H1 (cell line): ENCODE results near the gene PSD. TPM values are rescaled to one million over a fixed set of nuclear protein-coding genes. Genes with fewer than 3 reads are reported as not detected.

ENCODE experiments used
- CTCF ChIA-PET: fragments of 300-600 bp; sonication (Branson Sonifier 250); formaldehyde crosslinking; loops from one replicate; lab custom pipeline; 2021; ENCODE audit not compliant: partially characterized antibody; lab: Charles Lee
- POLR2A ChIA-PET: fragments of 300-600 bp; sonication (Branson Sonifier 250); formaldehyde crosslinking; loops from one replicate; lab custom pipeline; 2021; ENCODE audit warnings: inconsistent platforms; ENCODE audit not compliant: partially characterized antibody; lab: Charles Lee
- DNase-seq, 2 experiments: peaks; one replicate each; pipeline versions ENCODE4 v3.0.0 to v3.0.0-alpha.2; 2010 to 2022; ENCODE audit warnings: low spot score in 2 of 2, low read depth in 1 of 2, mixed read lengths in 1 of 2
- FAIRE-seq: peaks from 2 replicates; lab custom pipeline; 2011; peaks lifted over from hg19 to GRCh38; lab: Jason Lieb, UNC
- H2AFZ ChIP-seq: 2 replicates; pipeline ENCODE4 v1.8.1; 2012; ENCODE audit warnings: low read length, inconsistent platforms
- H2AK5ac ChIP-seq: 2 replicates; pipeline ENCODE4 v1.6.1; 2013; ENCODE audit warnings: low read depth, low read length
- H2BK120ac ChIP-seq: replicated peaks from 2 replicates; pipeline ENCODE3; 2013; ENCODE audit warnings: low read depth, low read length, inconsistent platforms
- H2BK12ac ChIP-seq: 2 replicates; pipeline ENCODE4 v1.6.1; 2013; ENCODE audit warnings: low read depth, low read length
- H2BK15ac ChIP-seq: 2 replicates; pipeline ENCODE4 v1.6.1; 2013; ENCODE audit warnings: low read length
- H2BK20ac ChIP-seq: 2 replicates; pipeline ENCODE4 v1.6.1; 2013; ENCODE audit warnings: low read length
- H2BK5ac ChIP-seq: 2 replicates; pipeline ENCODE4 v1.6.1; 2013; ENCODE audit warnings: low read depth, low read length
- H3K14ac ChIP-seq: 2 replicates; pipeline ENCODE4 v1.6.1; 2013; ENCODE audit warnings: inconsistent platforms; ENCODE audit not compliant: insufficient read length
- H3K18ac ChIP-seq: 2 replicates; pipeline ENCODE4 v1.6.1; 2013; ENCODE audit warnings: low read length; ENCODE audit errors: extremely low read depth
- H3K23ac ChIP-seq: 2 replicates; pipeline ENCODE4 v1.6.1; 2013; ENCODE audit warnings: inconsistent platforms; ENCODE audit not compliant: insufficient read length
- H3K23me2 ChIP-seq: 2 replicates; pipeline ENCODE4 v1.6.1; 2013; ENCODE audit warnings: low read depth, low read length
- H3K27ac ChIP-seq: 2 replicates; pipeline ENCODE4 v1.6.1; 2011; ENCODE audit warnings: low read depth, low read length, inconsistent platforms
- H3K27me3 ChIP-seq, 4 experiments: replicated peaks in 1 of 4; 1 replicate in 1 of 4; 2 replicates in 3 of 4; pipeline versions ENCODE4 v1.6.1 to v1.8.1; 2011 to 2013; ENCODE audit warnings: low read length in 3 of 4, mild to moderate bottlenecking in 3 of 4, inconsistent platforms in 2 of 4, mixed read lengths in 2 of 4, moderate library complexity in 1 of 4; ENCODE audit not compliant: control insufficient read depth in 3 of 4, insufficient read depth in 3 of 4; ENCODE audit errors: extremely low read depth in 1 of 4
- H3K36me3 ChIP-seq, 4 experiments: 2 replicates each; pipeline versions ENCODE4 v1.6.1 to v1.8.1; 2011 to 2013; ENCODE audit warnings: mild to moderate bottlenecking in 4 of 4, low read length in 3 of 4, moderate library complexity in 2 of 4, control low read depth in 1 of 4, inconsistent platforms in 1 of 4; ENCODE audit not compliant: insufficient read depth in 4 of 4, control insufficient read depth in 2 of 4
- H3K4ac ChIP-seq: replicated peaks from 2 replicates; pipeline ENCODE3; 2013; ENCODE audit warnings: low read length, low read depth, mixed read lengths, inconsistent platforms; ENCODE audit not compliant: insufficient read length
- H3K4me1 ChIP-seq, 4 experiments: replicated peaks in 1 of 4; 1 replicate in 1 of 4; 2 replicates in 3 of 4; pipeline versions ENCODE4 v1.6.1 to v1.8.1; 2011 to 2013; ENCODE audit warnings: low read length in 3 of 4, inconsistent platforms in 2 of 4, mixed read lengths in 1 of 4; ENCODE audit not compliant: insufficient read depth in 4 of 4, control insufficient read depth in 3 of 4
- H3K4me2 ChIP-seq, 2 experiments: 2 replicates each; pipeline versions ENCODE4 v1.6.1 to v1.8.1; 2011 to 2013; ENCODE audit warnings: low read depth in 2 of 2, low read length in 2 of 2, control low read depth in 1 of 2, inconsistent platforms in 1 of 2, mild to moderate bottlenecking in 1 of 2; ENCODE audit not compliant: insufficient read depth in 1 of 2
- H3K4me3 ChIP-seq, 4 experiments: fragments of 200-600, 300-600 bp in 1 of 4; sonication (generic), shearing (Covaris generic), sonication (Bioruptor Twin) in 1 of 4; 2 replicates each; pipeline versions ENCODE4 v1.5.1 to v1.8.1; 2011 to 2016; ENCODE audit warnings: low read length in 4 of 4, low read depth in 3 of 4, control low read depth in 2 of 4, inconsistent platforms in 2 of 4, mild to moderate bottlenecking in 2 of 4, mixed read lengths in 1 of 4, moderate library complexity in 1 of 4; ENCODE audit not compliant: insufficient read depth in 2 of 4; ENCODE audit errors: extremely low read depth in 1 of 4
- H3K56ac ChIP-seq: replicated peaks from 2 replicates; pipeline ENCODE3; 2013; ENCODE audit warnings: low read depth, mild to moderate bottlenecking, mixed read lengths, low read length, inconsistent platforms; ENCODE audit not compliant: insufficient read length
- H3K79me1 ChIP-seq: 2 replicates; pipeline ENCODE4 v1.6.1; 2013; ENCODE audit warnings: low read depth, low read length, control low read depth
- H3K79me2 ChIP-seq, 2 experiments: 2 replicates each; pipeline versions ENCODE4 v1.6.1 to v1.8.1; 2012 to 2013; ENCODE audit warnings: low read length in 2 of 2, mild to moderate bottlenecking in 2 of 2, inconsistent platforms in 1 of 2; ENCODE audit not compliant: insufficient read depth in 2 of 2, control insufficient read depth in 1 of 2
- H3K9ac ChIP-seq, 4 experiments: replicated peaks in 1 of 4; 1 replicate in 1 of 4; 2 replicates in 3 of 4; pipeline versions ENCODE4 v1.6.1 to v1.8.1; 2011 to 2013; ENCODE audit warnings: low read depth in 3 of 4, low read length in 3 of 4, control low read depth in 2 of 4, mild to moderate bottlenecking in 2 of 4, moderate library complexity in 2 of 4, inconsistent platforms in 1 of 4; ENCODE audit errors: extremely low read depth in 1 of 4
- H3K9me3 ChIP-seq, 2 experiments: 2 replicates each; pipeline versions ENCODE4 v1.6.1 to v1.8.1; 2012 to 2013; ENCODE audit warnings: mild to moderate bottlenecking in 2 of 2, moderate library complexity in 2 of 2, control low read depth in 1 of 2, inconsistent platforms in 1 of 2, low read depth in 1 of 2, low read length in 1 of 2, mixed read lengths in 1 of 2; ENCODE audit not compliant: insufficient read depth in 2 of 2
- H4K20me1 ChIP-seq, 2 experiments: replicated peaks in 1 of 2; 2 replicates each; pipeline versions ENCODE3 to v1.8.1; 2011 to 2013; ENCODE audit warnings: inconsistent platforms in 2 of 2, low read length in 2 of 2, mild to moderate bottlenecking in 1 of 2; ENCODE audit not compliant: insufficient read depth in 2 of 2, control insufficient read depth in 1 of 2
- H4K5ac ChIP-seq: 2 replicates; pipeline ENCODE4 v1.6.1; 2013; ENCODE audit warnings: low read length, low read depth, mixed read lengths, inconsistent platforms; ENCODE audit not compliant: insufficient read length
- H4K8ac ChIP-seq: 2 replicates; pipeline ENCODE4 v1.8.0; 2013; ENCODE audit warnings: mild to moderate bottlenecking, moderate library complexity, low read length, inconsistent platforms; ENCODE audit not compliant: insufficient read depth; ENCODE audit errors: extremely low read depth
- H4K91ac ChIP-seq: replicated peaks from 2 replicates; pipeline ENCODE3; 2013; ENCODE audit warnings: low read length, mixed read lengths, inconsistent platforms; ENCODE audit not compliant: insufficient read length
- CREB1 ChIP-seq: IDR thresholded peaks from 2 replicates; pipeline ENCODE4 v1.6.1; 2012; ENCODE audit warnings: inconsistent platforms
- GTF2F1 ChIP-seq: IDR thresholded peaks from 2 replicates; pipeline ENCODE4 v1.6.1; 2012; ENCODE audit warnings: low read depth, low read length, improper control_type of control experiment, borderline replicate concordance
- HDAC2 ChIP-seq, 2 experiments: fragments of 300-600 bp in 1 of 2; sonication (generic) in 1 of 2; IDR thresholded peaks; 2 replicates each; pipeline ENCODE4 v1.6.1; 2011 to 2012; ENCODE audit warnings: low read depth in 2 of 2, low read length in 2 of 2, mild to moderate bottlenecking in 2 of 2, moderate library complexity in 2 of 2, borderline replicate concordance in 1 of 2, inconsistent platforms in 1 of 2
- MAFK ChIP-seq: IDR thresholded peaks from 2 replicates; pipeline ENCODE4 v1.6.1; 2012; ENCODE audit warnings: low read depth, mild to moderate bottlenecking, improper control_type of control experiment, low read length
- RAD21 ChIP-seq, 2 experiments: IDR thresholded peaks in 1 of 2; conservative IDR thresholded peaks in 1 of 2; 2 replicates each; pipeline ENCODE4 v1.6.1; 2011; ENCODE audit warnings: low read depth in 2 of 2, low read length in 2 of 2, improper control_type of control experiment in 1 of 2, inconsistent platforms in 1 of 2, mild to moderate bottlenecking in 1 of 2, moderate library complexity in 1 of 2
- TAF1 ChIP-seq: IDR thresholded peaks from 2 replicates; pipeline ENCODE4 v1.6.1; 2011; ENCODE audit warnings: mild to moderate bottlenecking, low read depth, low read length
- TCF12 ChIP-seq: IDR thresholded peaks from 2 replicates; pipeline ENCODE4 v1.6.1; 2011; ENCODE audit warnings: low read depth, mild to moderate bottlenecking, low read length
- WGBS, 2 experiments: shearing (Covaris generic) in 1 of 2; methylation state at CpG; one replicate each; pipeline versions ENCODE4 v1.1.6 to v1.1.7; 2013 to 2015; ENCODE audit warnings: low lambda C conversion rate in 2 of 2, mixed read lengths in 2 of 2, inconsistent platforms in 1 of 2, low coverage in 1 of 2, missing lambda C conversion rate in 1 of 2; ENCODE audit not compliant: insufficient replicate concordance in 2 of 2, insufficient coverage in 1 of 2, insufficient read length in 1 of 2; ENCODE audit errors: extremely low coverage in 1 of 2, missing lambda C conversion rate in 1 of 2; 5-methylcytosine and 5-hydroxymethylcytosine counted together
- polyA plus RNA-seq, 7 experiments: library from polyadenylated mRNA; depleted of rRNA in 3 of 7; stranded (reverse) in 5 of 7; unstranded in 2 of 7; fragments of >200 nt in 5 of 7; fragments of 200-250 nt in 2 of 7; gene quantifications; 1 replicate in 5 of 7; 2 replicates in 1 of 7; 4 replicates in 1 of 7; pipeline versions ENCODE4 v1.2.1 to v1.2.3, GENCODE V29; 2011 to 2013; ENCODE audit warnings: missing spikeins in 2 of 7, mixed read lengths in 2 of 7
- total RNA-seq: library from RNA; stranded (reverse); fragmentation: NEBNext Ultra II Directional; extraction: Animal tissue kit (Norgen Biotek cat#: 25700); gene quantifications from 2 replicates; pipeline ENCODE4 v1.2.1, GENCODE V29; 2021

PSD gene
- total and polyA plus RNA-seq, 2 of the 8 experiments (the other 6 are each of a cell fraction or from before 2014, with no cell fraction given), result 5.4 to 6.0 TPM

- H3K9ac ChIP-seq, result peak overlapping the region in 3 of 4 experiments; percentile 51 to 67 (median 54); a peak in 6 of 7 replicates
- H3K9me3 ChIP-seq, result no peaks in the 10 kb centered on the region
- ChIA-PET POLR2A (interaction anchor here (1.0 to 5.8 kb wide), 10 partner anchors 11 to 243 kb away, joined by 3 to 33 read pairs (median 6); partner anchors contain the start of genes FBXL15 and NOLC1), CTCF (interaction anchor here (0.5 to 16.4 kb wide), 27 partner anchors 11 to 395 kb away, joined by 3 to 357 read pairs (median 5); partner anchors contain the start of genes C10orf95, CUEDC2, ELOVL3 and FBXL15)
- peak overlapping the region; percentile 56 for H3K56ac ChIP-seq
- no peak overlapping the region for H3K14ac ChIP-seq
- peaks cover 0 to 22% (median 20%) of the 10 kb centered on the region in 4 experiments; a peak in 6 of 7 replicates for H3K27me3 ChIP-seq
- H3K4ac ChIP-seq, result peak overlapping the region; percentile 21
- no peak overlapping the region for H2BK20ac ChIP-seq
- H3K23me2 ChIP-seq, result peaks cover 13% of the 10 kb centered on the region
- H4K20me1 ChIP-seq, result peaks cover 3 to 10% of the 10 kb centered on the region in 2 experiments
- H3K4me3 ChIP-seq, result peak overlapping the region; percentile 29 to 69 (median 55)
- H4K91ac ChIP-seq, result no peak overlapping the region
- H2BK120ac ChIP-seq, result no peak overlapping the region
- peak overlapping the region; percentile 69; the same call in 1 of the 2 replicates for H3K27ac ChIP-seq
- no peak overlapping the region for H4K5ac ChIP-seq
- H3K79me2 ChIP-seq, result no peaks in the 10 kb centered on the region
- H4K8ac ChIP-seq, result peak overlapping the region; percentile 91; the same call in 1 of the 2 replicates
- H3K4me2 ChIP-seq, result peak overlapping the region; percentile 98 to 100
- H2BK15ac ChIP-seq, result peak overlapping the region; percentile 66; the same call in 1 of the 2 replicates
- 3% methylated on average over 58 of the region's 71 CpGs; no CpG with 5 or more reads in 1 of the 2 experiments for WGBS, 2 experiments
- H3K36me3 ChIP-seq, result peaks cover 0 to 4% (median 2%) of the 10 kb centered on the region in 4 experiments; a peak in 4 of 8 replicates
- DNase-seq, result peak; percentile 65 to 96
- peaks cover 0 to 17% (median 9%) of the 10 kb centered on the region in 4 experiments; a peak in 6 of 7 replicates for H3K4me1 ChIP-seq
- no peak overlapping the region for H3K23ac ChIP-seq
- no peak for FAIRE-seq
- H2BK12ac ChIP-seq, result peak overlapping the region; percentile 72
- H3K18ac ChIP-seq, result no peak overlapping the region; the same call in none of the 2 replicates
- H2BK5ac ChIP-seq, result no peak overlapping the region
- H3K79me1 ChIP-seq, result no peaks in the 10 kb centered on the region
- no peak overlapping the region for H2AFZ ChIP-seq
- peak overlapping the region; percentile 43; the same call in 1 of the 2 replicates for H2AK5ac ChIP-seq
- peak; percentile 64; the same call in 1 of the 2 replicates for TF ChIP-seq TAF1
- TF ChIP-seq GTF2F1, result peak; percentile 83; the same call in 1 of the 2 replicates
- peak; percentile 81 to 93; a peak in 3 of 4 replicates for TF ChIP-seq HDAC2 (IDR thresholded peaks at IDR 0.05; ENCODE audit: borderline replicate concordance in 1 of 2, low read depth in 2 of 2, low read length in 2 of 2)
- TF ChIP-seq RAD21 (IDR thresholded peaks at IDR 0.05 in 1 of 2, conservative IDR thresholded peaks at IDR 0.05 in 1 of 2; ENCODE audit: low read depth in 2 of 2, low read length in 2 of 2), result peak; percentile 69 to 81
- TF ChIP-seq CREB1, result peak; percentile 96
- 0 out of 2 replicates have a peak, but pooled peaks have one; percentile 64 for TF ChIP-seq TCF12
- no peak for TF ChIP-seq MAFK
Observed at GRCh38 chr10:102394079-102394800, 24.3 kb downstream of the PSD start.
